Testis (tissue), 3 donors: ENCODE measurements around the gene NEU2. TPM values are rescaled to one million over a fixed set of nuclear protein-coding genes. Genes with fewer than 3 reads are reported as not detected.
A peak's percentile ranks its signal among the peaks of the same experiment; 100 is the strongest.

Experiments used
- DNase-seq: peaks from one replicate; pipeline ENCODE4 v3.0.0-alpha.2; 2019
- H3K27ac ChIP-seq, 2 donors: fragments of 200-600 bp; sonication (generic); one replicate each; pipeline ENCODE4 v1.5.1; 2019
- H3K27me3 ChIP-seq: fragments of 200-600 bp; sonication (generic); one replicate; pipeline ENCODE4 v1.5.1; 2019
- H3K36me3 ChIP-seq: fragments of 200-600 bp; sonication (generic); one replicate; pipeline ENCODE4 v1.5.1; 2017; ENCODE audit warnings: low read depth; ENCODE audit errors: missing control alignments
- H3K4me1 ChIP-seq: fragments of 200-600 bp; sonication (generic); one replicate; pipeline ENCODE4 v1.5.1; 2019
- H3K4me3 ChIP-seq, 2 donors: fragments of 200-600 bp; sonication (generic); one replicate each; pipeline ENCODE4 v1.5.1; 2017 to 2019
- H3K9me3 ChIP-seq: fragments of 200-600 bp; sonication (generic); one replicate; pipeline ENCODE4 v1.5.1; 2017
- POLR2A ChIP-seq: fragments of 450-650 bp; IDR thresholded peaks from one replicate; pipeline ENCODE4 v1.6.1; 2017; ENCODE audit warnings: antibody characterized with exemption, mild to moderate bottlenecking, moderate library complexity
- WGBS, 2 donors: methylation state at CpG; one replicate each; pipeline ENCODE4 v1.1.5; 2018; 5-methylcytosine and 5-hydroxymethylcytosine counted together
- intact Hi-C: fragments of 100-400 bp; cut with DNase I; formaldehyde crosslinking; loops from one replicate; pipeline ENCODE4 v1.15.1; 2023; ENCODE audit warnings: low total_unique reads
- polyA plus RNA-seq: library from polyadenylated mRNA; stranded (reverse); fragments of 350-450 nt; fragmentation: Illumina TruSeq; extraction: RNeasy Lipid Tissue Mini Kit (QIAGEN cat#74804); gene quantifications from one replicate; pipeline ENCODE4 v1.2.3, GENCODE V29; 2014; ENCODE audit warnings: low read depth, low replicate concordance; ENCODE audit not compliant: insufficient read depth
- total RNA-seq, 2 donors: library from RNA; depleted of rRNA; stranded (reverse); fragments of >200 nt; gene quantifications; one replicate each; pipeline ENCODE4 v1.2.3, GENCODE V29; 2016
- TF ChIP-seq, protein P1 (sequence below), 3 experiments: fragments of 450-650 bp in 2 of 3; fragments of 200-600 bp in 1 of 3; sonication (generic) in 1 of 3; IDR thresholded peaks; one replicate each; pipeline ENCODE4 v1.5.1; 2016 to 2019; ENCODE audit warnings: antibody characterized with exemption in 3 of 3, mild to moderate bottlenecking in 2 of 3, moderate library complexity in 1 of 3

The NEU2 gene
- total and polyA plus RNA-seq, 3 donors from 2014 or later: not detected

DNA sequence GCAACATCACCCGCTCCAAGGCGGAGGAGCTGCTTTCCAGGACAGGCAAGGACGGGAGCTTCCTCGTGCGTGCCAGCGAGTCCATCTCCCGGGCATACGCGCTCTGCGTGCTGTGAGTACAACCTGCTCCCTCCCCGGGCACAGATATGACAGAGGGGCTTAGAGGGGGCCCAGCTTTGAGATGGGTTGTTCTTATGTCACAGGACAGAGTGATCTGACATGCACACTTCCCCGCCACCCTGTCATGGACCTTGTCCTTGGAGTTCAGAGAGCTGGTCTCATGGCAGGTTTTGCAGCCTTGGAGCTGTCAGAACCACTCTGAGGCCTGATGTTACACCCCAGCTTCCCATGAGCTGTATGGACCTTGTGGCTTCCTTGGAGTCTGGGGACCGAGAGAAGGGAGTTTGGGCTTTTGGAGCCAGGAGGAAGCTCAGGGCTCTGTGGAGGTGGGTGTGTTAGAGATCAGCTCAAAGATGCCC lies 28.1 kb downstream of the NEU2 start:
- WGBS, 2 donors: 76 to 78% methylated on average over 12 to 13 of the region's 13 CpGs
- DNase-seq: no peak
- Histone ChIP-seq H3K4me1 (peaks cover 11% of the 10 kb centered on the region), H3K9me3 (no peaks in the 10 kb centered on the region), H3K4me3 (peak overlapping the region in 1 of 2 donors; percentile 15), H3K27me3 (no peaks in the 10 kb centered on the region), H3K36me3 (no peaks in the 10 kb centered on the region), H3K27ac (peak overlapping the region in 1 of 2 donors; percentile 68)
- intact Hi-C loops: no loop called here
- TF ChIP-seq POLR2A: no peak
- TF ChIP-seq, protein P1, sequence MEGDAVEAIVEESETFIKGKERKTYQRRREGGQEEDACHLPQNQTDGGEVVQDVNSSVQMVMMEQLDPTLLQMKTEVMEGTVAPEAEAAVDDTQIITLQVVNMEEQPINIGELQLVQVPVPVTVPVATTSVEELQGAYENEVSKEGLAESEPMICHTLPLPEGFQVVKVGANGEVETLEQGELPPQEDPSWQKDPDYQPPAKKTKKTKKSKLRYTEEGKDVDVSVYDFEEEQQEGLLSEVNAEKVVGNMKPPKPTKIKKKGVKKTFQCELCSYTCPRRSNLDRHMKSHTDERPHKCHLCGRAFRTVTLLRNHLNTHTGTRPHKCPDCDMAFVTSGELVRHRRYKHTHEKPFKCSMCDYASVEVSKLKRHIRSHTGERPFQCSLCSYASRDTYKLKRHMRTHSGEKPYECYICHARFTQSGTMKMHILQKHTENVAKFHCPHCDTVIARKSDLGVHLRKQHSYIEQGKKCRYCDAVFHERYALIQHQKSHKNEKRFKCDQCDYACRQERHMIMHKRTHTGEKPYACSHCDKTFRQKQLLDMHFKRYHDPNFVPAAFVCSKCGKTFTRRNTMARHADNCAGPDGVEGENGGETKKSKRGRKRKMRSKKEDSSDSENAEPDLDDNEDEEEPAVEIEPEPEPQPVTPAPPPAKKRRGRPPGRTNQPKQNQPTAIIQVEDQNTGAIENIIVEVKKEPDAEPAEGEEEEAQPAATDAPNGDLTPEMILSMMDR (IDR thresholded peaks at IDR 0.05): no peak

DNA sequence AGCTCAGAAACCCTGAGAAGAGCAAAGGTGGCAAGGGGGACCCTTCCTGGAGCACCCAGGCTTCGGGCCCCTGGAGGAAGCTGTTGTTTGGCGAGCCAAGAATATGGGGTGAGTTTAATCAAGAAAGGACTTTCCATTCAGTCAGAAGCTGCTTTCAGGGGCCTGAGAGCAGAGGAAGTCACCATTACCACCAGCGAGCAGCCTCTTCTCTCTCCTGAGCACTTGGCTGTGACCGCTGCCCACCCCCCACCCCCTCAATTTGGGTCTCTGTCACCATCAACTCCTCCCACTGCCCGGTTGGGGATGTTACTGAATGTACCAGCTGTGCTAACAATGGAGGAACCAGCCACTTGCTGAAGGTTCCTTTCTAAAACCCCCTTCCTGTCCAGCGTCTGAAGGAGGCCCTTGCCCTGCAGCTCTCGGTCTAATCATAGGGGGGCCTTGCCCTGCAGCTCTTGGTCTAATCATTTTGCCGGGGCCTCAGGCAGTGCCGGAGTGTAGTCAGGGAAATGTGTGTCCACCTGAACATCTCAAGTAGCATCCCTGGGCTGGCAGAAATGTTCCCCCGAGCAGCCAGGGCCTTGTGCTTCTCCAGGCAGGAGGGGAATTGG lies 28.6 kb downstream of the NEU2 start:
- peak overlapping the region in 1 of 2 donors; percentile 15 for H3K4me3 ChIP-seq
- 70 to 71% methylated on average over 10 of the region's 10 CpGs for WGBS, 2 donors
- H3K27ac ChIP-seq: peak overlapping the region in 1 of 2 donors; percentile 68
- intact Hi-C loops: no loop called here
- peaks cover 11% of the 10 kb centered on the region for H3K4me1 ChIP-seq
- no peaks in the 10 kb centered on the region for H3K36me3 ChIP-seq
- no peaks in the 10 kb centered on the region for H3K27me3 ChIP-seq
- DNase-seq: no peak
- H3K9me3 ChIP-seq: no peaks in the 10 kb centered on the region
- TF ChIP-seq, protein P1 (IDR thresholded peaks at IDR 0.05): no peak
- TF ChIP-seq POLR2A: no peak

DNA sequence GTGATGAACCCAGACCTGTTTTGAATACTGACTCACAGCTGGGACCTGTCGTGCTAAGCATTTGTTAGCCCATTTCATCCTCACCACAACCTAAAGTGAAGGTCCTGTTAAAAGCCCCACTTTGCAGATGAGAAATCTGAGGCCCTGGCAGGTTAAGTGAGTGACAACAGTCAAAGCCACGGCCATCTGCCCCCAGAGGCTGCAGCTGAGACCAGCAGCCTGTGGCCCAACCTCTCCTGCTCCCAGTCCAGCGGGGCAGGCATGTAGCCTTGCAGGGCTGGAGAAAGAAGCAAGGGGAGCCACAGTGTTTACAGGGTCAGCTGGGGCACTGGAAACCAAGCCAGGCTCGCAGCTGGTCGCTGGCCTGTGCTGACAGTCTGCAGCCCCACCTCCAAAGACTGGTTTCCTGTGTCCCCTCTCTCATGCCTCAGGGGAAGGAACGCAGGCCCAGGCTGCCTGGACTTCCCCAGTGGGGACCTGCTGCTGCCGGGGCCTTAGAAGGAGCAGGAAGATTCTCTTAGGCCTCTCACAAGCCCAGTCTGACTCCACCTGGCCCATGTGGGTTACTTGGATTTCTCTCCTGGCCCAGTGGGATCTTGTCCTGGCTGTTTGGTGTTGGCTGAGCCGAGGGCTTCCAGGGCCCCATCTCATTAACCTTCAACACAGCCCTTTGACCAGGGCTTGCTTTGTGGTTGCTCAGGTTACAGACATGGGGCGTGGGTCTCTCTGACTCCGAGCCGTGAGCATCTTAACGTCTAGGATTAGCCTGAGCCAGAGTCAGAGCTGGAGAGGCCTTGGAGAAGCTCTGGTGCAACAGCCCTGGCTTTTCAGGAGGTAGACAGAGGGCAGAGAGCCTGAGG lies 29.3 kb downstream of the NEU2 start:
- peak; percentile 51 for DNase-seq
- Histone ChIP-seq H3K4me1 (peaks cover 11% of the 10 kb centered on the region), H3K27ac (peak overlapping the region; percentile 37 to 68), H3K9me3 (no peaks in the 10 kb centered on the region), H3K27me3 (no peaks in the 10 kb centered on the region), H3K36me3 (no peaks in the 10 kb centered on the region), H3K4me3 (peak overlapping the region in 1 of 2 donors; percentile 15)
- TF ChIP-seq, protein P1 (IDR thresholded peaks at IDR 0.05): no peak
- TF ChIP-seq POLR2A: no peak
- intact Hi-C loops: no loop called here
- WGBS, 2 donors: 50 to 51% methylated on average over 9 to 12 of the region's 12 CpGs

DNA sequence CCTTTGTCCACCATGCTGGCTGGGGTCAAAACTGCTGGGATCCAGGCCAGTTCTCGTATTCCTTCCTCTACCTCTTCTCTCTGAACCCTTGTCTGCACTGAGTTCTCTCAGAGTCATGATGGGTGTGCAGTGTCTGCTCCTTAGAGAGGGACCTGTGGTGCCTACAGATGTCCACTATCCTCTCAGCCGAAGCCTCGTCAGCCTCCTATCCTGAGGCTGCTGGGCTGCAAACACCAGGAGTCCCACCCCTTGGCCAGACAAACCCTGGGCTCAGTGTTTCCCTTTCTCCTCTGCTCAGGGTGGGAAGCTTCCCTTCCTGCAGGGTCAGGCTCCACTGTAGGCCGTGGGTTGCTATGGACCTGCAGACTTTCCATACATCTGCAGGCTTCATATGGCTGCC lies 30.0 kb downstream of the NEU2 start:
- H3K9me3 ChIP-seq: no peaks in the 10 kb centered on the region

More for the DNA sequence above, 30.0 kb downstream of the NEU2 start:
- peak; percentile 4 for DNase-seq
- peaks cover 11% of the 10 kb centered on the region for H3K4me1 ChIP-seq
- intact Hi-C loops: no loop called here
- H3K36me3 ChIP-seq: no peaks in the 10 kb centered on the region
- H3K4me3 ChIP-seq: no peak overlapping the region
- H3K27me3 ChIP-seq: no peaks in the 10 kb centered on the region
- TF ChIP-seq POLR2A: no peak
- TF ChIP-seq, protein P1 (IDR thresholded peaks at IDR 0.05): no peak
- peak overlapping the region; percentile 37 to 68 for H3K27ac ChIP-seq
- 69 to 71% methylated on average over 4 of the region's 4 CpGs for WGBS, 2 donors
